Stimulated activated CD8-positive, alpha-beta memory T cell treated with anti-CD3 and anti-CD28 coated beads, Interleukin-15, amount 100 ng/mL, for 1 hour (primary cell): Measurements from ENCODE around the gene PAFAH1B2.

Experiments used
- DNase-seq: peaks from one replicate; pipeline ENCODE4 v3.0.0-alpha.2; 2020; ENCODE audit warnings: low read depth

PAFAH1B2 gene

DNA sequence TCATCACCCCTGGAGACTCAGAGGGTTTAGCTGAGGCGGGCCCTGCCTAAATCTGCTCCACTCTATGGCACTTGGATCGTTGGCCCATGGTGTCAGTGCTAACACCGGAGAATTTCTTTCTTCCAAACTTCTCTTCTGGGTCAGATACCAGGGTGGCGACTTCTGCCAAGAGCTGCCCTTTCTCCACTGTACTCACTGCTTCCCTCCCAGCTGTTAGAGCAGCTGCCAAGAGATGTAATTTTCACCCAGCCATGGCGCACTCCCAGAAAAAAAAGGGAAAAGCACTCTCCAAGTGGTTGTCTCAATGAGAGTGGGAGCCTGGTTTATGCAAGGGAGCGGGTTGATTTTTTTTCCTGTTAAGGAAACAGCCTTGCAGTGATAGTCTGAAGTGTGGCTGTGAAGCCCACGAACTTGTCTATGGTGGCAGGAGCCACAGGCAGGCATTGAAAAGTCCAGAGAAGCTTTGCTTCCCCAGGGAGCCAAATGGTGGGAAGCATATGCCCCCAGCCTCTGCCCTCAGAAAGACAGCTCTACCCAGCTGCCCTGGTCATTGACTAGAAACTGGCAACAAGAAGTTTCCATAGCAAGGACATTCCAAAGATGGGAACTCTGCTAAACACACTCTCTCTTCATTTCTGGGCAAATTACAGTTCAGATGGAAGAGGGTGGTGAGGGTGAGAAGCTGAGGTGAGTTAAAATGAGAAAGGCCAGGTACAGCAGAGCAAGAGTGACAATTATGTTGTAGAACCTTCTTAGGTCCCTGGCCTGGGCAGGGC is 77.1 kb downstream of the PAFAH1B2 start:
- DNase-seq = no peak

- no peak for DNase-seq
Observed at GRCh38 chr11:117221775-117222517, 77.9 kb downstream of the PAFAH1B2 start.

- DNase-seq = no peak
Observed at GRCh38 chr11:117222991-117223740, 79.1 kb downstream of the PAFAH1B2 start.

DNA sequence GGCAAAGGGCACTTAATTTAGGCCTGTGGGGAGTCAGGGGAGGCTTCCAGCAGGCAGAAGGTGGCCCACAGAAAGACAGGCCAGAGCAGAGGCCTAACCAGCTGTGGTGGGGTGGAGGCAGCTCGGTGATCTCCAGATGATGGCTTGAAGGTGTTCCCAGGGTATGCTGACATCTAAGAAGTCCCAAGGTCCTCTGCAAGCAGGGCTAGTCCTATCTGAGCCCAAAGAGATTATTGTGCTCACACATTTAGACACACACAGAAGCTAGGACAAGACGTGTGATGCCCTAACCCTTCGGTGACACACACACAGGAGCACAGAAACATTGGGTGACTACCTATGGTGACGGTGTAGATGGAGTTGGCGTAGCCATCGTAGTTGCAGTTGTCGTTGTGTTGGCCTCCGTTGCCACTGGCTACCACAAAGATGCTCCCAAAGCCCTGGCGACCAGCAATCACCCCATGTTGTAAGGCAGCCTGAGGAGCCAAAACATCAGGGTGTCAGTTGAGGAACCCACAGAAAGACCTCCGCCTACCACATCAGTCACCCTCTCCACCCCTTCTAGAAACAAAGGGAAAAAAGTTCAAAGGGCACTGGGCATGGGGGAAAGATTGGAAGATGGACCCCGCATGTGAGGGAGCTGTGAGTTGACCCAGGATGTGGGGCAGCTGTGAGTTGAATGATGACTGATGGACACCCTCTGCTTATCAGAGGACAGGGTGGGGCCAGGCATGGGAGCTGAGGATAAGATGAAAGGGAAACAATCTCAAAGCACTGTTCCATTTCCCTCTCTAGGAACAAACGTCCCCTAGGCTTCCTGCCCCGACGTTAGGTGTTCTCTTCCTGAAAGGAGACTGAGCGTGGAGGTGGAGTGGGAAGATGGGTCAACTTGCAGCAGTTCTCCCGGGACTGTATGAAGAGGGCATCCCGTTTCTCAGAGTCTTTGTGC is 79.9 kb downstream of the PAFAH1B2 start:
- no peak for DNase-seq

- no peak for DNase-seq
Observed at GRCh38 chr11:117225553-117226170, 81.6 kb downstream of the PAFAH1B2 start.
